PC-3 (cell line): ENCODE measurements around the gene DMD.
A peak's percentile ranks its signal among the peaks of the same experiment; 100 is the strongest.
"Not testable (repeated sequence)": the region's sequence is repeated elsewhere in the genome, so short reads cannot be mapped to it uniquely, and the experiment has no call there.

ENCODE experiments used
- CTCF ChIP-seq: fragments of 300-600 bp; sonication (generic); conservative IDR thresholded peaks from 2 replicates; pipeline ENCODE4 v1.5.1; 2017; ENCODE audit warnings: antibody characterized with exemption, low read depth, mild to moderate bottlenecking, low read length
- EZH2phosphoT487 ChIP-seq: fragments of 300-600 bp; sonication (generic); IDR thresholded peaks from 2 replicates; pipeline ENCODE4 v1.6.1; 2018; ENCODE audit warnings: mild to moderate bottlenecking, antibody characterized with exemption, low read length, borderline replicate concordance

GRCh38 chrX:32246675-32247074 is 964.7 kb downstream of the DMD start:
- 0 out of 2 replicates have a peak, but pooled peaks have one; percentile 18 for TF ChIP-seq CTCF
- not testable (repeated sequence) for TF ChIP-seq EZH2phosphoT487
